ENCODE measurements around the gene KCNA5.

KCNA5 gene

DNA sequence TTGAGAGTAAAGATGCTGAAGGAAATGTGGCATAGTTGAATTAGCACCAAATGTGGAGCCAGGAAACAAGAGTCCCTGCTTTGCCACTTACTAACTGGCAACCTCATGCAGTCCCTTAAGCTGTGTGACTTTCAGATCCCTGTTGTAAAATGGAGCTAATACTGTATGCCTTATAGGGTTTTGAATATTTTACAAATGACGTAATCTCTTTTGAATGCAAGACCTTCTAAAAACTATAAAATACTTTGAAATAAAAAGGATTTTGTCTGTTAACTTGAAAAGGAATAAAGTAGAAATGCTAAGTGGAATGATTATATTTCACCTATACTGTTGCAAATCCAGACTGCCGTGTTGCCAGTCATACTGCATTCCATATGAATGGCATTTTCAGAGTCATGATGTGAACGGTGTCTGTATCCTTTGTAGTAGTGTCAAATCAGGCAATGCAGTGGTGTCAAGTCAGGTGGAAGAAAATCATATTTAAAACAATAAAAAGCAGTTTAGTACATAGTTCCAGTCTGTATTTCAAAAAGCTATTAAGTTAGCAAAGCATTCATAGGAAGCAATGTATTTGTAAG lies 21.3 kb downstream of the KCNA5 start:
- no peak for DNase-seq

DNA sequence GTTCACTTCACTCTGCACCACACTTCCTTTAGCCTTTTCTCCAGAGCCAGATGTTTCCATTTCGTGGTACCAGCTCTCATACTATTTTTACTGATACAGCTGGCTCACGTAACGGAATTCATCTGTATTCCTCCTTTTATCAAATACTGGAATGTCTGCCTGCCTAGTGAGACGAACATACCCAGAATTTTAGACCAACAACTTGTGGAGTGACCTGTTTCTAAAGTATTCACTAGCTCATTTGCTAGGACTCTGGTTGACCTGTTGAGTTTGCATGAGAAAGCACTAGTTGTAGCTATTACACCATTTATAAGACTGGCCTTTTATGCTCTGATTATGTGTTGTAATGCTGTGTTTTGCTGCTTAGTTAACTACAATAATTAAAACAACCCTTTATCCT lies 22.6 kb downstream of the KCNA5 start:
- no peak for DNase-seq

DNA sequence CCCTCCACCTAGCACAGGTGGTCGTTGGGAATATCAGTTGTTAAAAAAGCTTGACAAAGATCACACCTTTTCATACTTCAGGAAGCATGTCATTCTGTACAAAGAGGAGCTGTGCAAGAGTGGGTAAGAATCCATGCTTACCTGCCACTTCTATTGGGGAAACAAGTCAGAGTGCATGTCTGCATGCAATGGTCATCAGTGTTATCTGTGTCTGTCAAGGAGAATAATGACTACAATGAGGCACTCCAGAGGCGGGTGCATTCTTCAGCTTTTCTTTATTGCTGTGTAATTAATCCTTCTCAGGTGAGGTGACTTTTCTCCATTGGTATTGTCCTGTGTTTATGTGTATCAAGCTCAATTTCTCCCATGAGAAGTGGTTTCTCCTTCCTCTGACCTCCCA lies 24.4 kb downstream of the KCNA5 start:
- no peak for DNase-seq

DNA sequence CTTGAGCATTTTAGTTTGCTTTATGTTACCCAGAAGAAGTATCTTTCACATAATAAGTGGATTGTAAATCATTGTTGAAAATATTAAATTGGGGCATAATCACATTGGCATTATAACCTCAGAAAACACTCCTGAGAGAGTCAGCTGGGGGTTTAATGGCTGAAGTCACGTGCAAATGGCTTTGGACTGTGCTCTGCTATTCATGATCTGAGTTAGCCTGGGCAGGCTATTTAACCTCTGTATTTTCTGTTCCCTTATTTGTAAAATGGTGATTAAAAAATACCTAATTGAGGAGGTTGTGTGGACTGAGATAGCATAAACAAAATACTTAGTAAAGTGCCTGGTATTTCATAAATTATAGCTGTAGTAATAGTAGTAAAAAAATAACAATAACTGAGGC lies 24.9 kb downstream of the KCNA5 start:
- no peak for DNase-seq

DNA sequence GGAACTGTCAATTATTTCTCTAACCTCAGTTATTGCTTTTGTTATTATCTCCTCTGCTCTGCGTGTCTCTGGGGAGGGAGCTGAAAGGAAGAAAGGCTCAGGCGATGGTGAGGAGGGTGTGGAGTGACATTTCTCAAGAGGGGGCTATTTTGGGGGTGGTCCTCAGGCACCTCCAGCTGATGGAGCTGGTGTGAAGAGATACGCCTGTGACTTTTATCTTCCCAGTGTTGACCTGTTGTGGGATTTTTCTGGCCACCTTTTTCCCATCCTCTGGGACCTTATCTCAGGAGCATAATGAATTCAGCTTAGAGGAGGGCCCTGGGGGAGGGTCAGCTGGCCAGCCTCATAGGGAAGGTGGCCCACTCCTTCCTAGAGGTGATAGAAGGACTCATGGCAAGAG lies 26.4 kb downstream of the KCNA5 start:
- DNase-seq = no peak

DNA sequence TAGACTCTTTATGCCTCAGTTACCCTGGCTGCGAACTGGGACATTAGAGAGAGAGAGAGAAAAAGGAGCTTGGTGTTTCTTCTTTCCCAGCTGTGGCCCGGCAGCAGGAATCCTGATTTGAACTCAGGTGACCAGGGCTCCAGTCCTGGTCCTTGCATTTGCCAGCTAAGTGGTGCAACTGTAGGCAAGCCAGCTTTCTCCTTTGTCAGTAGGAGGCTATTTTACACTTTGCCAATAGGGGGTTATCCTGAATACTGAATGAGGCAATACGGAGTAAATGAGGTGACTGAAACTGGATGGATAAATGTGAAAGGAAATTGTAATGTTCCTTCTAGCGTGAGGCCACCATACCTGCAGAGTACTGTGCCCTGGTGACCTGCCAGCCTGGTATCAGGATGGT lies 27.8 kb downstream of the KCNA5 start:
- DNase-seq = no peak

DNA sequence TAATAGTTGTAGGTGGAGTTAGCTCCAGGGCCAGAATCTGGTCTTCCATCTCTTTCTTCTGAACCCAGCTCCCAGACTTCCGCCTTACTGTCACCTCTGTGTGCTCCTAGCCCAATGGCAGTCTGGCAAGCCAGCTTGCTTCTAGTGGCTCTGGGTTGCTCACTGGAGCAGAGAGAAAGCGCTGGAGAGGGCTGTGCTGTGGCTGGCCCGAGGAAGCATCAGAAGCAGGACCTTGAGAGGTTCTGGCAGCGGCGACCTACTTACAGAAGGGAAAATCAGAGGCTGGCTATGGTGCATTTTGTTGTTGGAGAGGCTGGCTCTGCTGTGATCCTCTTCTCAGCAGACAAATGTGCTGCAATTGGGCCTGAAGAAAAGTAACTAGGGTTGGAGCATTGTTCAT lies 28.6 kb downstream of the KCNA5 start:
- no peak for DNase-seq

DNA sequence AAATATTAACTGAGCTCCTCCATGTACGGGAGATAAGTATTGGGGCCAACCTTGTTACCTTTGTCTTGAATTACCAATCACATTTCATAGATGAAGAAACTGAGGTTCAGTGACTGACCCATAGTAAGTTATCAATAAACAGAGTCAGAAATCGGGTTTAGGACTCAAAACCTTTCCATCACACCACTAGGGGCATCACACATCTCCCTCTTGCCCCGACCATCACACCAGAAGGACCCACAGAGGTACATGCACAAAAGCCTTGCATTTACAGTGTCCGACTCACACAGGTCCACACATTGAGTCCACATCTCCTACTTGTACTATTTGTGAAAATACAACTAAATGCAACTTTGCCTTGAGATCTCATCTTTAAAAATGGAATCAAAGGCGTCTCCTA lies 29.4 kb downstream of the KCNA5 start:
- no peak for DNase-seq

DNA sequence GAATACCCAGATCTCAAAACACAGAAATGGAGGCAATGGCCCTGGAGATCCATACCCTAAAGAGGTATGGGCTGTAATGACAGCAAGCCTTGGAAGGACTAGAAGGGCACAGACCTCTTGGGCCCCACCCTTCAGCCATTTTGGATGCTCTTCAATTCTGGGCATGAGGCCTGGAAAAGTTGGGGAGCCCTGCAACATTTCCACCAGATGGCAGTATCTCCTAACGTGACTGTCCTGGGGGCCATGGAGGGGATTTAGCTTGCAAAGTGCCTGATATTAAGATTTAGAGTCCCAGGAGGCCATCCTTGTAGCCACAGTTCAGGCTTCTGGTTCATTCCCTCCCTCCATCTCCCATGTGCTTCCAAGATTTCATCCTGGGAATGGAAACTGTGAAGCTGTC lies 30.2 kb downstream of the KCNA5 start:
- DNase-seq = no peak

DNA sequence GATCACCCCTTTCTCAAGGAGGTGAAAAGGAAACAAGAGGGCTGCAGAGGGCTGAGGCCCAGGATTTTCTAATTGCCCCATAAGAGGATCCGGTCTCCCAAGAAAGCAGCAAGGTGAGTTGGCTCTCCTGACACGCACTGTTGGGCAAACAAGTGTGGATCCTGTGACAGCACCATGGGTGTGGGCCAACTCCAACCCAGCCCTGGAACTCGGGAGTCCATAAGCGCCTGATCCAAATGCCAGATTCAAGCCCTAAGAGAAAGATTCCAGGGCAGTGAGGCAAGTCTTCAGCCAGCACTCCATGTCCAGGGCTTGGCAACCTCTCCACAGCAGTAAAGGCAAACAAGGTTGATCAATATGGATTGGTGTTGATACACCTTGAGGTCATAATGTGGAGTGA lies 33.1 kb downstream of the KCNA5 start:
- no peak for DNase-seq

DNA sequence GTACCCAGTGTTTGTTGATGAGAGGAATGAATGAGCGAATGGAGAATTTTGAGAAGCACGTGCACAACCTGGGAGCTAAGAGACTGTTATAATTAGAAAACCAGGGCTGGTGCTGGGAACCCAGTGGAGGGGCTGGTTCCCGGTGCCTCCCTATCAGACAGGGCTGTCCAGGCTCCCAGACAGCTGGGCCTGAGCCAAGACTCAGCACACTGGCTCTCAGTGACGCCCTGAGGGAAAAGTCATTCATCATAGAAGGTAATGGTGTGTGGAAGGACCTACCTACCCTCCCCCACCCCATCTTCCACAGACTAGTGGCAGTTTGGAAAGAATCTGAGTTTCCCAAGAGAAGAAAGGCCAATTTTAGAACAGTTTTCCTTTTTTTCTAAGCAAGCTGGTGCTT lies 34.7 kb downstream of the KCNA5 start:
- peak; percentile 26 for DNase-seq

DNA sequence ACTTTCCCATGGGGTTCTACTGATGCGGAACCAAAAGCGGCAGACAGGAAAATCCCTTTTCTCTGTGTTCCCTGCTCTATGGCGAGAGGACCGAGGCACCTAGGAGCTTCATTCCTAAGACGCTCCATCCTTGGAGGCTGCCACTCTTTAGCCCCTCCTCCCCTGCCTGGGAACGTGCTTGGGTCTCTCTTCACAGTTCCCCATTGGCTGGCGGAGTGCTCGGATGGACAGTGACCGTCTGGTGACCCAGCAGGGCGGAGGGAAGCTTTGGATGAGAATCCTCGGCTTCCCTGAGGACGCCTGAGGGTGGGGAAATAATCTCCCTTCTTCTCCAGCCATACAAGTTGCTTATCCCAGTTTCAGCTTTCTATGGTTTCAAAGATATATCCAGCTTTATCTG lies 37.3 kb downstream of the KCNA5 start:
- no peak for DNase-seq

DNA sequence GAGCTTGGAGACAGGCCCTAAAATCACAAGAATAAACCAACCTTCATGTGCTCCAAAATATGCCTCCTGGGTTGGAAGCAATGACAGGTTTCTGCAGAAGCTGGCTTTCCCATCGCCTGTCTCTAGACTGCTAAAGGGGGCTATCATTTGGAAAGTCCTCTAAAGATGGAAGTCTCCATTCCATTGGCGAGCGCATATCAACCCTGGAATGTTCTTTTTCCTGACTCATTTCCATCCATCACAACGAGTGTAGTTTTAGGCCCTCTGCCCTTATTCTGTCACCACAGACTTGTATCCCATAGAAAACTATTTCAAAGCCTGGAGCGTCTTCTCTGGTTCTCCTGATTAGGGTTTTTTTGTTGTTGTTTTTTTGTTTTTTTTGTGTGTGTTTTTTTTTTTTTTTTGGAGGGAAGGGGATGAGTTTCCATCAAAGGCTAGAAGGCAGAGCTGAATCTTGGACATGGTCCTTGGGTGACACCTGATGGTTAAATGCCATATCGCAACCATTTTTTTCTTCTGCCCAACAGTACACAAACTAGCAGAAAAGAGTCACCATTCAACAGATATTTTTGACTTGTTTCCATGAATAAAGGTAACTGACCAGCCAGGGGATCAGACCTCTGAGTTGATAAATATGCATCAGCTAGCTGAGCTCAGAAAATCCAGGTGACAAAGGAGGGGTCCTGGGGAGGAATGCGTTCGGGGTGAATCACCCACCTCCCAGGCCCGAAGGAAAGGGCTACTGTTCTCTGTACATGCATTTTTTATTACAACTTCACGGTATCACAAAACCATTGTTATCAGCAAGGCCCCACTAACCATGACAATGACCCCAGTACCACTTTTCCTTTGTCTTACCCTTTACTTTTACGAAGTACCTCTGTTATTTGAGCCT lies 40.5 kb downstream of the KCNA5 start:
- DNase-seq = no peak

DNA sequence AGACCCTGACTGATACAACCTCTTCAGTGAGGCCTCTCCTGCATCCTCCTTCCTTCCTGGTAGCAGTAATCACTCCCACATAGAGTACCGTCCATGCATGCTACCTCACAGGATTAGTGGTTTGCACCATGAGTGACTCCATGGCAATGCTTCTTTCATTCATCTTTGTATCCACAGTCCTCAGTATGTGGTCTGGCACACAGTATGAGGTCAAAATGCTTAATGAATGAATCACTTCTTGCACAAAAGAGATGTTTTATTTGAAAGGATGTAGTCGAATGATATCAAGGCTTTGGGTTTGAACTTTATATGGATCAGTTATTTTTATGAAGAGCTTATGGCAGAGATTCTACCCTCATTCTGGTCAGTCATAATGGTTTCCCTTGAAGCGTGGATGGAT lies 42.2 kb downstream of the KCNA5 start:
- DNase-seq = no peak

DNA sequence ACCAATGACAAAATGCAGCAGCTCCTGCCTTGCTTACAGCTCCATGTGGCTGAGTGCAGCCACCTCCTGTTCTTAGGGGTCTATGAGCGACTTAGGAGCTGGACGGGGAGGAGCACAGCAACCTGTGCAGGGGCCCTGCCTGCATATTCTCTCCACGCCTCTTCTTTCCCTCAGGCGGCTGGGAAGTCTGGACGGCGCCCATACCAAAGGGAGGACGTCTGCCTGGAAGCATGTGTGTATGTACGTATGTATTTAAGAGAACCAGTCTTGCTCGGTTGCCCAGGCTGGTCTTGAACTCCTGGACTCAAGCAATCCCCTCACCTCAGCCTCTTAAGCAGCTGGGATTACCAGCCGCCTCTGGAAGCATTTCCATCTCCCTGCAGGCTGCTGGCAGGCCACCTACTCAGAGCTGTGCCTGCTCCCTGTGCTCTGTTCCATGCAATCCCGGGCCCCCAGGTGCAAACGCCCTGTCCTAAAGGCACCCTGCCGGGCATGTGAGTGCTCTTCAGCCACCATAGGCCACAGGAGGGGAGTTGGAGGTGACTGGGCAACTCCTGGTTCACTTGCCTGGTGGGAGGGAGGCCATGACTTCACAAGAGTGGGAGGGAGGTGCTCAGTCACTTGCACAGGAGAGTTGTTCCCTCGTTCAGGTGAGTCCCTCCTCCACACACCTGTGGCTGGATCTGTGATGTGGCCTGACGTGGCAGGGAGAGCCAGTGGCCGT lies 44.3 kb downstream of the KCNA5 start:
- no peak for DNase-seq

DNA sequence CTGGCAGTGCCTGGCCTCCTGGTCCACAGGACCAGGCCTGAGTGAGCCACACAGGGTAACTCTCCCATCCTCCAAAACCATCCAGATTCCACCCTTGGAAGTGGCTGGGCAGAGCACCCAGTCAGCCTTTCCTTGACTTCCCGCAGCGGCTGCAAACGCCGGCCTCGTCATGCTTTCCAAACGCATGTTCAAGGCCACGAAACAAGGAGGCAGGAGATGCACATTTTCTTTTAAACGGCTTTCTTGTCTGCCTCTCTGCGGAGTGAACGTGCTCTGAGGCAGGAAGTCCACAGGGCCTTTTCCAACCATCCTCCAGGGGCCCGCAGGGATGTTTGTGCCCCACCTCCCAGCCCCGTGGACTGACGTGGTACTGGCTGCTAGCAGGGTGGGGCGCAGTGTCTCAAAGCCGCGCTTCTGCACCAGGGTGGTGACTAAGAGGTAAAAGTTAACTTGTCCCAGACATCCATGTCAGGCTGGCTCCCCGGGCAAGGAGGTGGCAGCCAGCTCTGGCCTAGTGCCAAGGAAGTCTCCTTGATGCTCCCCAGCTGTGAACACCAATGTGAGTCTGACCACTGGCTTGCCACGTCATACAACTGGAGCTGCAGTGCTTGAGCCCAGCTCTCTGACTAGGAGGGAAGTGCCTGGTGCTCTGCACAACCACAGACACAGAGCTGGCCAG lies 45.0 kb downstream of the KCNA5 start:
- no peak for DNase-seq

DNA sequence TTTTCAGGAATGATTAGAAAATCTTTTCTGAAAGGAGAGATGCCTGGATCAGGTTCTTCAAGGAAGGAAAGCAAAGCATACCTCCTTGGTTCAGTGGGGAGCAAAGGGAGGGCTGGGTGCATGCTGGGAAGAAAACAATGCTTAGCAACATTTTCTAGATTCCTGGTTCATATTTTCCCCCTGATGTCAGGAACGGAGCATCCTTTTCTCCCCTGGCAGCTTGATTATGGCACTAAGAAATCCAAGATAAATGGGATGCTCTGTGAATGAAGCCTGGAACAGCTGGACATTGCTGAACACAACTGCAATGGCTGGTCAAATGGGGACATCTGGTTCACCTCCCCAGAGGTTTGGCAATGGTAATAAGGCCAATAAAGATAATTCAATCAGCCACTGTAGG lies 50.9 kb downstream of the KCNA5 start:
- DNase-seq = no peak

DNA sequence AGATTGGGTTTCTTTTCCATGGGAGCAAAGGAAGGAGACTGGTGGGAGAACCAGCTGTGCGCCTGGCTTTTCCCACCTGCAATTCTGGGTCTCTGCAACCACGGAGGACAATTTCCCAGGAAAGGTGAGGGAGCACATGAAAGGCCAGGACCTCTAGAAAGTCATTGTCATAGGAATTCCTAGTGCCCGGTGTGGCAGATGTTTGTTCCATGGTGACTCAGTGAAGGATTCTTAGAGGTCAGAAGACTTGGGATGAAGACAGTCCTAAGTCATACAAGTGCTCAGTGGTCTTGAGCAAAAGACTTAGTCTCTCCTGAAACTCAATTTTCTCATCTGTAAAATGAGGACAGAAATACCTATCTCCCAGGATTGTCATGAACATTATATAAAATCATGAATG lies 51.3 kb downstream of the KCNA5 start:
- DNase-seq = no peak

Measured in DMS153 (cell line).